Nephron (organoid): ENCODE results near the gene NINL.

ENCODE experiments used
- H3K27ac Mint-ChIP-seq, 3 experiments: 2 replicates each; pipeline ENCODE4 v1.8.0; 2020; ENCODE audit warnings: mixed read lengths in 3 of 3, mild to moderate bottlenecking in 2 of 3, moderate library complexity in 1 of 3
- H3K27me3 Mint-ChIP-seq: 2 replicates; pipeline ENCODE4 v1.8.0; 2021; ENCODE audit warnings: low read depth, mild to moderate bottlenecking, moderate library complexity, mixed read lengths
- H3K36me3 Mint-ChIP-seq: 2 replicates; pipeline ENCODE4 v1.8.0; 2020; ENCODE audit warnings: low read depth, mixed read lengths
- H3K4me1 Mint-ChIP-seq: 2 replicates; pipeline ENCODE4 v1.8.0; 2020; ENCODE audit warnings: mixed read lengths
- H3K4me3 Mint-ChIP-seq, 3 experiments: 2 replicates each; pipeline ENCODE4 v1.8.0; 2020; ENCODE audit warnings: mild to moderate bottlenecking in 3 of 3, mixed read lengths in 3 of 3, moderate library complexity in 2 of 3
- H3K9me3 Mint-ChIP-seq: 2 replicates; pipeline ENCODE4 v1.8.0; 2020; ENCODE audit warnings: mixed read lengths
- CTCF ChIP-seq, 3 experiments: fragments of 200-600 bp; sonication (generic); IDR thresholded peaks; one replicate each; pipeline ENCODE4 v1.5.0; 2021; ENCODE audit warnings: antibody characterized with exemption in 3 of 3; ENCODE audit not compliant: unreplicated experiment in 3 of 3

Gene NINL

GRCh38 chr20:25486377-25486776, 99.0 kb downstream of the NINL start:
- Mint-ChIP-seq H3K27me3 (peaks cover 5% of the 10 kb centered on the region), H3K27ac (peak overlapping the region in 2 of 3 experiments; percentile 13 to 45), H3K9me3 (no peaks in the 10 kb centered on the region), H3K4me1 (peaks cover 5% of the 10 kb centered on the region), H3K36me3 (peaks cover 46% of the 10 kb centered on the region), H3K4me3 (no peak overlapping the region)
- no peak for TF ChIP-seq CTCF (IDR thresholded peaks at IDR 0.05; ENCODE audit: unreplicated experiment in 3 of 3)

DNA sequence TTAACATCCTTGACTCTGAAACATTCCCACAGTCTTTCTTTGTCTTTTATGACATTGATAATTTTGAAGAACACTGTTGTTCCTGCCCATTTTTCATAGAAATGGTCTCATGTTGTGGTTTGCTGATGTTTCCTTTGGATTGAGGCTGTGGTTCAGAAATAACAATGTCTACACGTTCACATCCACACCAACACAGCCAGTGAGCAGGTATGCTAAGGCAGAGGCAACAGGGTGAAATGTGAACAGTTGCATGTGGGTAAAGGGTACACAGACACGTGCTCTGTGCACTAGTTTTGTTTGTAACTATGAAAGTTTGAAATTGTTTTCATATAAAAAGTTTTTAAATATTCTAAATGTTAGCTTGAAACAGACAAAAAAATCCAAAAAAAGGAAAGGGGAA, 99.5 kb downstream of the NINL start:
- H3K27me3 Mint-ChIP-seq, result peaks cover 5% of the 10 kb centered on the region
- no peak for TF ChIP-seq CTCF (IDR thresholded peaks at IDR 0.05; ENCODE audit: unreplicated experiment in 3 of 3)
- no peak overlapping the region for H3K4me3 Mint-ChIP-seq
- H3K27ac Mint-ChIP-seq, result peak overlapping the region in 1 of 3 experiments; percentile 13
- no peaks in the 10 kb centered on the region for H3K9me3 Mint-ChIP-seq
- H3K36me3 Mint-ChIP-seq, result peaks cover 45% of the 10 kb centered on the region
- H3K4me1 Mint-ChIP-seq, result peaks cover 5% of the 10 kb centered on the region

- Mint-ChIP-seq H3K27me3 (peaks cover 5% of the 10 kb centered on the region), H3K27ac (peak overlapping the region in 1 of 3 experiments; percentile 24), H3K4me1 (peaks cover 5% of the 10 kb centered on the region), H3K4me3 (no peak overlapping the region), H3K9me3 (no peaks in the 10 kb centered on the region), H3K36me3 (peaks cover 49% of the 10 kb centered on the region)
- TF ChIP-seq CTCF (IDR thresholded peaks at IDR 0.05; ENCODE audit: unreplicated experiment in 3 of 3), result no peak
Observed at GRCh38 chr20:25484911-25485511, 100.3 kb downstream of the NINL start.

DNA sequence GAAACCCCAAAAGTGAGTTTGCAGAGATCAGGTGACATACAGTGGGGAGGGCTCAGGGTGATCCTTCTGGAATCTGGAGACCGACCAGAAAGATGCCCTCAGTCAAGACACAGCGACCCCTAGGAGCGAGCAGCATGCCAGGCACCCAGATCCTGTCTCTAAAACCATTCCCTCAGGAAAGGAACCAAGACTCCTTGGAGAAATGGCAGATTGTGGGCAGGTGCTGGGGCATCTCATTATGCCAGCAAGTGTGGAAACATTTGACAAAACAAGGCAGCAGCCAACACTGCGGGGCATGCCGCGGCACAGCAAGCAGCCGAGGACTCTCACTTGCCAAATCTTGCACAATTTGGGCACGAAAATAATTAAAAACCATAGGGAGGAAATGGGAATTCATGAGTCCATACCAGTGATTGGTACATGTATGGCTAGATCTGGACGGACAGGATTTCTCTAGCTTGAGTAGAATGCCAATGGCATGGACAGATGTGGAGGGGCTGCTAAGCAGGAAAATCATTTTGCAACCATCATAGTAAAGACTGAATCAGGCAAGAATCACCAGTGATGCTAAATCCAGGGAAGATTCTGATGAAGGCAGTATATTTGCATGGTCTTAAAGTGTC, 101.0 kb downstream of the NINL start:
- Mint-ChIP-seq H3K36me3 (peaks cover 53% of the 10 kb centered on the region), H3K27me3 (peaks cover 5% of the 10 kb centered on the region), H3K4me3 (no peak overlapping the region), H3K27ac (no peak overlapping the region), H3K9me3 (no peaks in the 10 kb centered on the region), H3K4me1 (peaks cover 5% of the 10 kb centered on the region)
- no peak for TF ChIP-seq CTCF (IDR thresholded peaks at IDR 0.05; ENCODE audit: unreplicated experiment in 3 of 3)

DNA sequence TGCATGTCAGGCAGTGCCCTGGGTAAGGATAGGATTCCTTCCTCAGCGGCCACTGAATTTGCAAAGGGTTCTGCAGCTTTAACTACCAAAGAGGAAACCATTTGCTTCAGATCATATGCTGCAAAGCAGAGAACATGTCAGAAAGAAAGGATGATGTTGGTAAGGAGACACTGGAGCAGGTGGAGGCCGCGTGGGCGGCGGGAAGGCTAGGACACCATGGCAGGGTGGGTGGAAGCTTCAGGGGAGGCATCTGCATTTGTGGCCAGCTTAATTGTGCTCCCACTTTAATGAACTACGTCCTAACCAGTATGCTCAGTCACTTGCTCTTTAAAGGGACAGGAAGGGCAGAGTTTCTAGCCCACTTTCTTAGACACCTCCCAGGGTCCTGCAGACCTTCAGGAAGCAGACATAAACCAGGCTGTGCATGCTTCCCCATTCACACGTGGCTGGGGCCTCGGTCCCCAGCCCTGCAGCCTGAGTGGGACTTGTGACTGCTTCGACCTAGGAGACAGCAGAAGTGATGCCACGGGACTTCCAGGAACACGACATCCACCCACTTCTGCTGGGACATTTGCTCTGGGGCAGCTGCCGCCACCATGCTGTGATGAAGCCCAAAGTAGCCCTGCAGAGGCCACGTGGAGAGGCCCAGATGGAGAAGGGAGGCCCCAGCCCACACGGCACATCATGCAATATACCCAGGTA, 101.7 kb downstream of the NINL start:
- H3K4me3 Mint-ChIP-seq, result no peak overlapping the region
- no peak for TF ChIP-seq CTCF (IDR thresholded peaks at IDR 0.05; ENCODE audit: unreplicated experiment in 3 of 3)
- H3K36me3 Mint-ChIP-seq, result peaks cover 53% of the 10 kb centered on the region
- H3K4me1 Mint-ChIP-seq, result peaks cover 5% of the 10 kb centered on the region
- no peaks in the 10 kb centered on the region for H3K9me3 Mint-ChIP-seq
- H3K27ac Mint-ChIP-seq, result no peak overlapping the region
- H3K27me3 Mint-ChIP-seq, result peaks cover 5% of the 10 kb centered on the region
